ENCODE data around the gene RIPPLY3.

RIPPLY3 gene

GRCh38 chr21:37061926-37062592 is 55.6 kb downstream of the RIPPLY3 start:
- DNase-seq (ENCODE audit: low spot score), result no peak

DNA sequence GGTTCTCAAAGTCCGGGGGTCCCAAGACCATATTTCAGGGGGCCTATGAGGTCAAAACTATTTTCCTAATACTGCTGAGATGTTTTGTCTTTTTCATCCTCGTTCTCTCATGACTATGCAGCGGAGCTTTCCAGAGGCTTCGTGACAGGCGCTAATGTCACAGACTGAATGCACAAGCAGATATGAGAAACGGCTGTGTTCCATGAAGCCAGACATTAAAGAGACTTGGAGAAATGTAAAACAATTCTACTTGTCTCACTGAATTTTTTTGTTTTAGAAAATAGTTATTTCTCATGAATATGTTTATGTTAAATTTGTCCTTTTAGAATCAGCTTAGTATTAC is 56.1 kb downstream of the RIPPLY3 start:
- DNase-seq (ENCODE audit: low spot score), result no peak

GRCh38 chr21:37063433-37063832 is 56.9 kb downstream of the RIPPLY3 start:
- no peak for DNase-seq (ENCODE audit: low spot score)

GRCh38 chr21:37064841-37065240 is 58.3 kb downstream of the RIPPLY3 start:
- no peak for DNase-seq (ENCODE audit: low spot score)

GRCh38 chr21:37065561-37066177 is 59.2 kb downstream of the RIPPLY3 start:
- no peak for DNase-seq (ENCODE audit: low spot score)
